GM21825 (cell line): Measurements from ENCODE around the gene RPTOR.

ENCODE experiments used
- ATAC-seq: cut with Tn5 transposase; IDR thresholded peaks from one replicate; pipeline ENCODE4 v1.9.1; 2021; ENCODE audit warnings: mild to moderate bottlenecking, moderate library complexity; ENCODE audit not compliant: unreplicated experiment

RPTOR gene

GRCh38 chr17:80917716-80918560 is 373.3 kb downstream of the RPTOR start:
- ATAC-seq = no peak

DNA sequence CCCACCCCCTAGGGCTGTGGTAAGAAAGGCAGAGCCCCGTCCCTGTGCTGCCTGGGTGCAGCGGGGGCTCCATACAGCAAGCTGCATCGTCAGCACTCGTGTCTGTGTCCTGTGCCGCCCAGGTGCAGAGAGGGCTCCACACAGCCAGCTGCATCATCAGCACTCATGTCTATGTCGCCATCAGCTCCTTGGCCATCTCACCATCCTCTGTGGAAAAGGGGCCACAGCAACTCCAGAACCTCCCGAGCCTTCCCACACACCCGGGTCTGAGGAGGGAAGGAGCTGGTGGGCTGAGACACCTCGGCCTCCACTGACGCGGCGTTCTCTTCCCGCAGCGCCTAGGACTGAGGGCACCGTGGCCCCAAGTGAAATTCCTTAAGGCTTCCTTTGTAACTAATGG is 374.1 kb downstream of the RPTOR start:
- ATAC-seq = no peak

DNA sequence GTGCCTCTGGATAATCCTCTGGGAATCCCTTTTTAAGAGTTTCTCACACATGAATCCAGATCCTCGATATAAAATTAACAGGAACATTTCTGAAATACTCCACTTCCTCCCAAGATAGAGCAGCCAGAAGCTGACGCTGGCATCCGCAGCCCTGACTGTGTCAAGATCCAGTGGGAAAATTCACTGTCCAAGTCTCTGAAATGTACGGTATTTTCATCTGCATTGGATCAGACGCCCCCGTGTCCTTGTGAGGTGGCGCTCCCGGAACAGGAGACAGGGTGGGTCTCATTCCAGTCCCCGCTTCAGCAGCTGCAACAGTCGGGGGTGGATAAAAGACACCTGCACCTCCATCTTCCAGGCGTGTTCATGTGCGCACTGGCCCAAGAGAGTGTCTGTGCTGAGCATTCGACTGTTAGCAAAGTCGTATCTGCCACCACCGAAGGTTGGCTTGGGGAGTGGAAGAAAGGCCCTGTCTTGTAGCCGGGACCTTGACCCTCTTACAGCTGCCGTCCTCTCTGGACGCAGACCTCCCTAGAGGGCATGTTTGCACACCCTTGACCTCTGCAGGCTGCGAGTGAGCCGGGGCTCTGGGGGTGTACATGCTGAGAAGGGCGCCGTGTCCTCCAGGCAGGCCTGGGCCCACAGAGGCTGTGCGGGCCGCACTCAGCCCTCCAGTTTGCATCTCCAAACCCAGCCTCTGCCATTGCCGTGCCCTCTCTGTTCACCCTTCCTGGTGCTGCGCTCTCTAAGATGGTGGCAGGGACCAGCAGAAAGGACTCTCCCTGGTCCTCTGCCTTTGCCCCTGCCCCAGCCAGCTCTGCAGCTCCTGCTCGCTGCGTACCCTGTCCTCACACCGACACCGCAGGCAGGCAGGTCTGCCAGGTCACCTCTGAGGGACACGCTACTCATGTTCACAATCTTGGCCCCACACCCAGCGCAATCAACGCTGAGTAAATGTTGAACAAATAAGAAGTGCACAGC is 375.0 kb downstream of the RPTOR start:
- no peak for ATAC-seq

DNA sequence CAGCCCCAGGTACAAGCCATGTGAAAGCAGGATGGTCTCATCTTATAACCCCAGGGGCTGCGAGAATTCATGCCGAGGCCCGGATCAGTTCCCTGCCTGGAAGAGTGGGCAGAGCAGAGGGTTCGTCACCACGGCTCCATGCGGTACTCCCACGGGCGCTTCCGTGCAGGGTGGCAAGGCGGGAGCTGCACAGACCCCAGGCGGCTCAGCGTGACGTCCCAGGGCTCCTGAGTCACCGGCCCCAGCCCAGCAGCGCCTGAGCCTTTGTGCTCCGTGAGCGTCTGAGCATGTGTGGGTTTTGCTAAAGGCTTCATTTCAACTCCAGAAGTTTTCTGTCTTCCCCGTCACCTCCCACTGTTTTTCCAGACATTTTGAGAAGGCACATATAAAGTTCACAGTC is 375.8 kb downstream of the RPTOR start:
- no peak for ATAC-seq

GRCh38 chr17:80921159-80921558 is 376.5 kb downstream of the RPTOR start:
- no peak for ATAC-seq

DNA sequence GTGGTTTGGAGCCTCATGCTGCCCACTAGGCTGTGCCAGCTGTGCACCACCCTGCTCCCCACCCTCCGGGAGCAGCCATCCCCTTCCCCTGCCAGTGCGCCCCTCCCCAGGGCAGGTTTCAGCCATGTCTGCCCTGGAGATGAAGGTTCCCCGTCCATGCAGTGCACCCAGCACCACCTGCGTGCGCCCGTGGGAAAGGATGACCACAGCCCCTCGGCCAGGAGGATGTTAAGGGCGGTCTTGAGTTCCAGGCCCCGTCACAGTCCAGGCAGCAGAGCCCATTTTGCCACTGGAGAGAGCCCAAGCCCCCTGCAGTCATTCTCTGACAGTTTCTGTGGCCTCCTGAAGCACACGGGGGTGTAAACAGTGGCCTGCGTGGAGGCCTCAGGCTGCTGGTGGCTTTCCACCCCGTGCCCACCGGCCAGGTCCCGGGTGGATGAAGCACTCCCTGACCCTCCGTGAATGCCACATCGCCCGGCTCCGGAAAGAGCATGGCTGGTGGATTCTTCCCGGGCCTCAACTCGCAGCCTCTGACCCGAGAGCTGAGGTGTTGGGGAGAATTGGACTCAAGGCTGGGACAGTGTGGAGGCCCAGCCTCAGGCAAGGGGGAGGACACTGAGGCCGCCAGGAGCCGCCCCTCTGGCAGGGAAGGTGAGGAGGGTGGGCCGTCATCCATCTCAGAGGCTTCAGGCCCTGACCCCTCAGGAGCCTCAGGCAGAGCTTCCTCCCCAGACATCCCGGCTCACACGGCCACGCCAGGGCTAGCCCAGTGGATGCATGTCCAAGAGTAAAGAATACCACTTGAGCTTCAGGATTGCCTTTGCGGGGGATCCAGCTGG is 377.3 kb downstream of the RPTOR start:
- ATAC-seq = no peak

- no peak for ATAC-seq
These were observed 378.0 kb downstream of the RPTOR start for GRCh38 chr17:80922580-80923160.

DNA sequence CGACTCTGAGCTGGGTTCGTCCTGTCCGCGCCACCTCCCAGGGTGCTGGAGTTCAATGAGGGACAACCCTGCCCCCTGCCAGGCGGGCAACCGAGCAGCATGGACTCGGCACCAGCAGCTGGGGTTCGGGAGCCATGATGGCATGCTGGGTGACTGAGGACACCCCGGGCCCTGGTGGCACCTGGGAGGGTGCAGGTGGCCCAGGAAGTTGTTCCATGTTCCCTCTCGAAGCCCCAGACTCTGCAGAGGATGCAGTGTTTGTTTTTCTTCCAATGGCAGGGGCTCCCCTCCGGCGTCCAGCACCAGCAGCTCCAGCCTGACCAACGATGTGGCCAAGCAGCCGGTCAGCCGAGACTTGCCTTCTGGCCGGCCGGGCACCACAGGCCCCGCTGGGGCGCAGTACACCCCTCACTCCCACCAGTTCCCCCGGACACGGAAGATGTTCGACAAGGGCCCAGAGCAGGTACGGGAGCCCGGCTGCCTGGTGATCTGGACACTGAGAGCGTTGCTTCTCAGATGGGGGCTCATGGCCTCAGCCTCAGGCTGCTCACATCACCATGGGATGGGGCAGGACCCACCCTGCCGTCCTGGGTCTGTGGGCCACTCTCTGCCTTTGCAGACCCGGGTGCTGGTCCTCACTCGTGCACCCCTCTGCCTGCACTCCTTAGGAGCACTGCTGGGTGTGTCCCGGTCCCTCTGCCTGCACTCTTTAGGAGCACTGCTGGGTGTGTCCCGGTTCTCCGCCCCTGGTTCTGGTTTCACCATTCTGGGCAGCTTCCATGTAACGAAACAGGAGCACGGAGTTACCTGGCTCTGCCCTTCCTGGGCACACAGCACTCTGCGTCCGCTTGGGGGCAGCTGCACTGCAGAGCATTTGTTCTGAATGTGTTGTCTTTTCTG is 378.8 kb downstream of the RPTOR start:
- ATAC-seq = no peak

- no peak for ATAC-seq
These were observed 379.6 kb downstream of the RPTOR start for GRCh38 chr17:80924111-80924806.

DNA sequence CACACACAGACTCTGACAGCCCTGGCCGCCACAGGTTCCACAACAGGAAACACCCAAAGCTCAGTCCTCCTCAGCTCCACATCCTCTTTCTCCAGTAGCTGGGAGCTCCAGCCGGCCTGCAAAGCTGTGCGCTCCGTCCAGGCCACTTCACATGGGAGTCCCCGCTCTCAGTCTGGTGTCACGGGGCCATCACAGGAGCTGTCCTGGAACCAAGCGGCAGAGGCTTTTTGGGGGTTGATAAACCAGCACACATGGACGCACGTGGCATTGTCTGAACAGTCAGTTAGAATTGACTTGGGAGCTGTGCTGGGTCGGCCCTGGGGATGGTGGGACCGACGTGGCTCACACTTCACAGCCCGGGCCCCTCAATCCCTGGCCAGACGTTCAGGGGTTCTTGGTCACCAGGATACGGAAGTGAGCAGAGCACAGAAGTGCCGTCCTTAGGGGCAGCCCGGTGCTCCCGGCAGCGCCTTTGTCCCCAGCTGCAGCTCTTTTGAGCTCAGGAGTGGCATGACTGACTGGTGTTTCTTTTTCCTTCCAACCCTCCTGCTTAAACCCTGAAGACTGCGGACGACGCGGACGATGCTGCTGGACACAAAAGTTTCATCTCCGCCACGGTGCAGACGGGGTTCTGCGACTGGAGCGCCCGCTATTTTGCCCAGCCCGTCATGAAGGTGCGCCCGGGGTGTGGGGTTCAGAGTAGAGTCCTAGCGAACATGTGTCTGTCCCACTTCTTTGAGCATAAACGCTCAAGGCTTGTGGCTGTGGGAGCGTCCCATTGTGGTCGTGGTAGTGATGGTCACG is 380.4 kb downstream of the RPTOR start:
- no peak for ATAC-seq

DNA sequence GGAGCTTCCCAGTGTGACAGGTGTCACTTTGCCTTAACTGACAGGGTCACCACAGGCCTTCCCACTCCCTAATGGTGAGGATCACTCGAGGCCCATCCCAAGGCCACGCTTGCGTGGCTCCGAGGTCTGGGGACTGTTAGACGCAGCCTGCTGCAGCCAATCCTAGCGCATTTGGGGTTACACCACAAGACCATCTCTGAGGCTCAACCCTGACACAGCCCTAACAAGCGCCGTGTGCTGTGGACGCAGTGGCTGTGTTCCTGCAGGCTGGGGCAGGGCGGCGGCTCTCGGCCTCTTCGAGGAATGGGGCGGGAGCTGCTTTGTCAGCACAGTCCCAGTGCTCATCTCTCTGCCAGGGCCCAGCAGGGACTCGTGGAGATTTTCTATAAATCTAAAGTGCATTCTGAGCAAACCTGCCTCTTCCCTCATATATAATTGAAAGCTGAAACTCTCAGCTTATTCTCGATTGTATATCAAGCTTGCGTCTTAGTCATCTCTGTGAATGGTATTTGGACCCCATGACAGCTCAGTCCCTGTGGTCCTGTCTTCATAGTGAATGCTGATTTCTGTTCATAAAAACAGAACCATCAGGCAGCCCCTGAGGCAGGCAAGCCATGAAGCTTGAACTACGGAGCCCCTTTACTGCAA is 381.2 kb downstream of the RPTOR start:
- ATAC-seq = no peak

DNA sequence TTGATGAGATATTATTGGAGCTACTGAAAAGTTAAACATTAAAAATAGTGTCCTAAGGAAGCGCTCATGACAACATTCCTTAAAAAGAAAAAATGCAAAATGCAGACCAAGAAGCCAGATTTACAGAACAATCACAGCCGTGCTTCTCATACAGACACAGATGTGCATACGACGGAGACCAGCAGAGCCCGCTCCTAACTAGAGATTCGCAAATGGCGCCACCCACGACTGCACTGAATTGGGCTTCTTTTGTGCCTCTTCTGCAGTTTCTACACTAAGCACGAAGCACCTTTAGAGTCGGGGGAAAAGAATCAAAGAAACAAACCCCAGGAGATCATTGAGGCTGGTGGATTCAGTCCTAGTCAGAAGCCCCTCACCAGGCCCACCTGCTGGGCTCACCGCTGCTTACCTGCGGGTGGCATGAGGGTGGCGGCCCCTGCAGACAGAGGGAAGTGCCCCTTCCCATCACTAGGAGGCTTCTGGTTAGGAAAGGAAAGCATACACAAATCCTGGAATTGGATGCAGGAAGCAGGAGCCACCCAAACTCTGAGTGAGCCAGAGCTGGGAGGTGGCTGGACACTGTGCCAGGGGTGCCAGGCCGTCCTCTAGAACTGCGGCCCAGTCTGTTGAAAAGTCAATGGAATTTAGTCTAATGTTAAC is 382.1 kb downstream of the RPTOR start:
- ATAC-seq = no peak

GRCh38 chr17:80927791-80928216 is 383.2 kb downstream of the RPTOR start:
- no peak for ATAC-seq

DNA sequence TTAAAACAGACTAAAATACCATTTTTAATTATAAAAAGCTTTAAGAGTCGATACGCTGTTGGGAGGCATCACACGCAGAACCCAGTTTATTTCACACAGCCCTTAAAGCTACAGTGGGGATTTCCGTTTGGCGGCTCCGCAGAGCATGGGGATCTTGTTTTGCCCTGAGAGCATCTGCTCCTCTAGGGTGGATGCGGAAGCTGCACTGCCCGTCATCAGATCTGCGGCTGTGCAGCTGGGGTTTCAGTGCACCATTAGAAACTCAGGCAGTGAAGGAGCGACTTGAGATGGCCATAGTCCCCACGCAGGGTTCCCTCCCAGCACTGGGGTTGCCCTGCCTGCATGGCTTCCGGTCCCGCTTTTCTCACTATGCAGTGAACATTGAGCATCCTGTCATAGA is 384.8 kb downstream of the RPTOR start:
- no peak for ATAC-seq

DNA sequence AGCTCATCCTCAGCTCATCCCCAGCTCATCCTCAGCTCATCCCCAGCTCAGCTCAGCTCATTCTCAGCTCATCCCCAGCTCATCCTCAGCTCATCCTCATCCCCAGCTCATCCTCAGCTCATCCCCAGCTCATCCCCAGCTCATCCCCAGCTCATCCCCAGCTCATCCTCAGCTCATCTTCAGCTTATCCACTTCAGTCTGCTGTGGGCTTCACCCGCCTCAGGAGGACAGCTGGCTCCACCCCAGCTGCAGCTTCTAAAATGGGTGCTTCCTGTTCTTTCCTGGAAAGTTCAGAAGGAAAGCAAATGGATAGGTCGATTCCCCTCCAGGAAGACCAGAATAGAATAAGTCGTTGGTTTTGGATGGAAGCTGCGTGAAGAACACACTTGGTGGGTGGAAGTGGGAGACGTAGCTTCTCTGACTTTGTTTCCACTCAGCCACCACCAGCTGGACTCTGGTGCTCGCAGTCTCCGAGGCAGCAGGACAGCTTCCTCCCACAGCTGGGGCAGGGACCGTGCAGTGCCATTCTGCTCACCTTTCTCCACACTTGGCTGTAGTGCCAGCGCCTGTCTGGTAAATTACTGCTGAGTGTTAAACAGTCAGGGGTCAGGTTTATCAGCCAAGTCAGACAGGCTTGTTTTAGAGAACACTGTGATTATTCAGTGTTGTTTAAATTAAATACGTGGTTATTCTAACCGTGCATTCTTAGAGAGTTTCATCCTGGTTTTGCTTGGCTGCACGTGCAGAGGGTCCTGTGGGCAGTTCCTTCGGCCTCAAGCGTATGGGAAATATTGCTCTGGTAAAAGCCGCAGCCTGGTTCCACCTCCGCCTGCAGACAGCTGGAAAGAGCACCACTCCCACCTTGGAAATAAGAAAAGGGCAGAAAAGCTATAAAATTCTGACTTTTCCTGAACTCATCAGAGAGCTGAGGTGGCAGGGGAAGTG is 386.0 kb downstream of the RPTOR start:
- ATAC-seq = no peak
